ENCODE measurements around the gene UNC93A.
"Not testable (repeated sequence)": the region's sequence is repeated elsewhere in the genome, so short reads cannot be mapped to it uniquely, and the experiment has no call there.

UNC93A gene

GRCh38 chr6:167294651-167295494 lies 3.8 kb downstream of the UNC93A start:
- no peak for DNase-seq

GRCh38 chr6:167295495-167296292 lies 4.6 kb downstream of the UNC93A start:
- no peak for DNase-seq

GRCh38 chr6:167296293-167296690 lies 5.2 kb downstream of the UNC93A start:
- no peak for DNase-seq

GRCh38 chr6:167296902-167297301 lies 5.8 kb downstream of the UNC93A start:
- no peak for DNase-seq

- DNase-seq = no peak
Measured at GRCh38 chr6:167298127-167298526, 7.0 kb downstream of the UNC93A start.

- no peak for DNase-seq
Measured at GRCh38 chr6:167299641-167300308, 8.7 kb downstream of the UNC93A start.

- no peak for DNase-seq
Measured at GRCh38 chr6:167300902-167301777, 10.0 kb downstream of the UNC93A start.

- DNase-seq = no peak
Measured at GRCh38 chr6:167302074-167302473, 11.0 kb downstream of the UNC93A start.

- no peak for DNase-seq
Measured at GRCh38 chr6:167302796-167303195, 11.7 kb downstream of the UNC93A start.

GRCh38 chr6:167303675-167304625 lies 12.8 kb downstream of the UNC93A start:
- no peak for DNase-seq

GRCh38 chr6:167304912-167305311 lies 13.8 kb downstream of the UNC93A start:
- no peak for DNase-seq

- DNase-seq = no peak
Measured at GRCh38 chr6:167305796-167306195, 14.7 kb downstream of the UNC93A start.

- no peak for DNase-seq
Measured at GRCh38 chr6:167306401-167306998, 15.4 kb downstream of the UNC93A start.

- no peak for DNase-seq
Measured at GRCh38 chr6:167307342-167307955, 16.3 kb downstream of the UNC93A start.

- DNase-seq = no peak
Measured at GRCh38 chr6:167308207-167308606, 17.1 kb downstream of the UNC93A start.

GRCh38 chr6:167309355-167310192 lies 18.5 kb downstream of the UNC93A start:
- DNase-seq = not testable (repeated sequence)

- no peak for DNase-seq
Measured at GRCh38 chr6:167311286-167311685, 20.2 kb downstream of the UNC93A start.

GRCh38 chr6:167311691-167312090 lies 20.6 kb downstream of the UNC93A start:
- not testable (repeated sequence) for DNase-seq

- no peak for DNase-seq
Measured at GRCh38 chr6:167314180-167314821, 23.2 kb downstream of the UNC93A start.
